Erythroblast (primary cell): ENCODE results near the gene EIF2AK3.

Experiments used
- GATA1 ChIP-seq: IDR thresholded peaks from 2 replicates; pipeline ENCODE4 v1.6.1; 2011; ENCODE audit warnings: low read depth, mild to moderate bottlenecking, control low read depth, low read length, moderate library complexity
- POLR2A ChIP-seq: IDR thresholded peaks from 2 replicates; pipeline ENCODE4 v1.6.1; 2011; ENCODE audit warnings: mild to moderate bottlenecking, low read length

DNA sequence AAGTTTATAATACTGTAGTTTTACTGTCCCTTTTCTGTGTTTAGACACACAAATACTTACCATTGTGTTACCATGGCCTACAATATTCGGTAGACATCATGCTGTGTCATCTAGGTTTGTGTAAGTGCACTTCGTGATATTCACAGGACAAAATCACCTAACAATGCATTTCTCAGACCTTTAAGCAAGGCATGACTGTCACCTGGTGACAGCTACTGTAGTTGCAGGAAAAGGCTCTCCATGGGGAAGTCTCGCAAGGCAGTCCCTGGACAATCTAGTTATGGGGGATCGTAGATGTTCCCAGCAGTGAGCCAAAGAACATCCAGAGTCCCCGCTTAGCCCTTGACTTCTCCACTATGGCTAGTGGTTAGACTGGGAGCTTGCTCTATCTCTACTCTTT lies 73.1 kb downstream of the EIF2AK3 start:
- TF ChIP-seq POLR2A: no peak
- TF ChIP-seq GATA1: no peak
